Activated CD4-positive, alpha-beta T cell treated with anti-CD3 and anti-CD28 coated beads for 48 hours (primary cell): ENCODE data around the gene GJB2.
A peak's percentile ranks its signal among the peaks of the same experiment; 100 is the strongest.

Experiments
- DNase-seq: peaks from one replicate; pipeline ENCODE4 v3.0.0-alpha.2; 2020

The GJB2 gene

DNA sequence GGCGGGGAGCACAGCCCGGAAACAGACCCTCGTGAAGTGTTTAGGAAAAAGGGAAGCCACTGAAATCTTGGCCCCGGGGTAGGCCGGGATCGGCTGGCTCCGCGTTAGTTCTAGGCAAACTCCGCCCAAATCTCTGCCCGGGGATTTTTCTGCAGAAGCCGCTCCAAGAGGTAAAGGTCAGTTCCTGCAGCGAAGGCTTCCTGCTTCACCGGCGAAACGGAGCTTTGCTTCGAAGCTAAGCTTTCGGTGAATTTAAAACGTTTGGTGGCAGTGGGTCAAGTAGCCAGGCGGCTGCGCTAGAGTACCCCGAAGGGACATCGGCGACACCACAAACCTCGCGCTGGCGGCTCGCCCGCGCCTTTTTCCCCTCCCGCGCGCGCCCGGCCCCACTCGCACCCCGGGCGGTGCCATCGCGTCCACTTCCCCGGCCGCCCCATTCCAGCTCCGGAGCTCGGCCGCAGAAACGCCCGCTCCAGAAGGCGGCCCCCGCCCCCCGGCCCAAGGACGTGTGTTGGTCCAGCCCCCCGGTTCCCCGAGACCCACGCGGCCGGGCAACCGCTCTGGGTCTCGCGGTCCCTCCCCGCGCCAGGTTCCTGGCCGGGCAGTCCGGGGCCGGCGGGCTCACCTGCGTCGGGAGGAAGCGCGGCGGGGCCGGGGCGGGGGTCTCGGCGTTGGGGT, 441 bp downstream of the GJB2 start:
- peak; percentile 34 for DNase-seq

DNA sequence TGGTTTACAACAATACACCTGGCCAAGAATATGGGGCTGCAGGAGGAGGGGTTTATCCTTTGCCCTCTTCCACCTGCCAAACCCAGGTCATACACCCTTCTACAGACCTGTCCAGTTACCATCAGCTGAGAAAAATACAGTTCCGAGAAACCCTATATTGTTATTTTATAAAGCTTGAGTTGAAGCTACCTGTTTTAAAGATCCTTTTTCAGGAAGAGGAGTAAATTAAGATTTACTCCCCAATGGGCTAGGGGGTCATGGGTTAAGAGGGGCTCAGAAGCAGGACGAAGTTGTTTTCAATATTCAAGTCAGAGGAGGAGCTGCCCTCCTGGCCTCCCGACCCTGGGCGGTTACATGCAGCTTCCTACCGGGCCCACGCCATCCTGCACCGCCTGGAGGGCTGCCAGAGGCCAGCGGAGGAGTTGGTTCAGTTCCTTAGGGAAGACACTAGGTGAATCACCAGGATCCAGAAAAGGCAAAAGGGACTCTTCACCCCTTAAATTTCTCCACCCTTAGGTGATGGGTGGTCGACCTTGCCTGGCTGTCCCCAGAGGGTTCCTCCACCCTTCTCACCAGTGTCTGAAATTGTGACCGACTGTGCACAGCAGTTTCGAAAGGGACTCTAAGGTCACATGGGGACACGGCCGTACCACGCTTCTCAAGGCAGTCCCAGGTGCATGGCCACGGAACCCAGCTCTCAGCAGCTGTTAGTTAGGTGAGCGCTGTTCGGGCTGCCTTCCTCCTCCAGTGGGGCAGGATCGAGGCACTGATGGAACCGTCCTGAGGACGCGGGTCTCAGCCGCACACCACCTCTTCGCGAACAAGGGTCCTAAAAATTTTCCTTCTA, 1.2 kb downstream of the GJB2 start:
- DNase-seq, result no peak

DNA sequence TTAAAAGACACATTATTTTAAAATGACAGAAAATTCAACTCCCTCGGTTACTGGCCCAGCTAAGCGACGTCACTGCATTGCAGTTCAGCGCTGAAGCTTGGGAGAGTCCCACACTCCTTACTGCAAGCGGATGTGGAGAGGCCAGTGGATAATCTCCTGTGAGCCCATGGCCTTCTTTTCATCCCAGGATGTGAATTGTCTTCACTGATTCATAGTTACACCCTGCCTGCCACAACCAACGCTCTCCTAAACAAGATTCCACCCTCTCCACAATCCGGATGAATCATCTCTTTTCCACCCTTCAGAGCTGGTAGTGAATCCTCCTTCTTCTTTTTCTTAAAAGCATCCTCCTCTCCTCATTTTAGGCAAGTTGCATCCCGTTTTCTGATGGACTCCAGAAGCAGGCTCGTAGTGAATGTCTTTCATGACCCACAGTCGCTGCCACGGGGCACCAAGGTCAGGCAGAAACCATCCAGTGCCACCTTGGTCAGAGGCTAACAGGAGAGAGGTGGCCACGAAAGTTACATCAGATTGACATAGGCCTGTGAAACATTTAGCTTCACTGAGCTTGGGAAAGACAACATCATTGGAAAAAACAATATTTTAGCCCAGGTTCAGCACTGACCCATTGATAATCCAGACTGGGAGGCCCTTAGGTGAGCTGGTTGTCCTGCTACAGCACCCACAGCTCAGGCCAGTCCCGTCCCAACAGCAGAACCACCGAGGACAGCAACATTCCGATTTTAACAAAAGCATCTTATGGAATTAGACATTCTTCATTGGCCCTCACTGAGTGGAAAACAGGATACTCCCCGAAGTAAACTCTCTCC, 2.0 kb downstream of the GJB2 start:
- no peak for DNase-seq

DNA sequence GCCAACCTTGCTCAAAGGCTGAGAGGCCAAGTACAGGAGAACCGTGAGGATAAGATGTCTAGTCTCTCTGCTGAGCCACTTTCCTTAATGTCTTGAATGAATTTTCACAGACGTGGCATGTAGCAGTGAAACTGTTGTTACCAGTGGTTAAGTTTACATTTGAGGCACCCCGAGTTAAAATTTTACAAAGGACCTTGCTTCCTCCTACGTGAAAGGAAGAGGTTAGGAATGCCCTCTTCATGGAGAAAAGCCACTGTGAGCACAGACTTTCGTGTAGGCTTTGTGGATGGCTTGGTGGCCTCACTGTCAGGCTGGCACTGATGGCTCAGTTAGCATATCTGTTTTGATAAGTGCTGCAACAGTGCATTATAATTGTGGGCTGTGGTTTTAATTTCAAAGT, 2.7 kb downstream of the GJB2 start:
- no peak for DNase-seq

DNA sequence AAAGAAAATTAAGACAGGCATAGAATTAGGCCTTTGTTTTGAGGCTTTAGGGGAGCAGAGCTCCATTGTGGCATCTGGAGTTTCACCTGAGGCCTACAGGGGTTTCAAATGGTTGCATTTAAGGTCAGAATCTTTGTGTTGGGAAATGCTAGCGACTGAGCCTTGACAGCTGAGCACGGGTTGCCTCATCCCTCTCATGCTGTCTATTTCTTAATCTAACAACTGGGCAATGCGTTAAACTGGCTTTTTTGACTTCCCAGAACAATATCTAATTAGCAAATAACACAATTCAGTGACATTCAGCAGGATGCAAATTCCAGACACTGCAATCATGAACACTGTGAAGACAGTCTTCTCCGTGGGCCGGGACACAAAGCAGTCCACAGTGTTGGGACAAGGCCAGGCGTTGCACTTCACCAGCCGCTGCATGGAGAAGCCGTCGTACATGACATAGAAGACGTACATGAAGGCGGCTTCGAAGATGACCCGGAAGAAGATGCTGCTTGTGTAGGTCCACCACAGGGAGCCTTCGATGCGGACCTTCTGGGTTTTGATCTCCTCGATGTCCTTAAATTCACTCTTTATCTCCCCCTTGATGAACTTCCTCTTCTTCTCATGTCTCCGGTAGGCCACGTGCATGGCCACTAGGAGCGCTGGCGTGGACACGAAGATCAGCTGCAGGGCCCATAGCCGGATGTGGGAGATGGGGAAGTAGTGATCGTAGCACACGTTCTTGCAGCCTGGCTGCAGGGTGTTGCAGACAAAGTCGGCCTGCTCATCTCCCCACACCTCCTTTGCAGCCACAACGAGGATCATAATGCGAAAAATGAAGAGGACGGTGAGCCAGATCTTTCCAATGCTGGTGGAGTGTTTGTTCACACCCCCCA, 3.8 kb downstream of the GJB2 start:
- DNase-seq, result peak; percentile 32

DNA sequence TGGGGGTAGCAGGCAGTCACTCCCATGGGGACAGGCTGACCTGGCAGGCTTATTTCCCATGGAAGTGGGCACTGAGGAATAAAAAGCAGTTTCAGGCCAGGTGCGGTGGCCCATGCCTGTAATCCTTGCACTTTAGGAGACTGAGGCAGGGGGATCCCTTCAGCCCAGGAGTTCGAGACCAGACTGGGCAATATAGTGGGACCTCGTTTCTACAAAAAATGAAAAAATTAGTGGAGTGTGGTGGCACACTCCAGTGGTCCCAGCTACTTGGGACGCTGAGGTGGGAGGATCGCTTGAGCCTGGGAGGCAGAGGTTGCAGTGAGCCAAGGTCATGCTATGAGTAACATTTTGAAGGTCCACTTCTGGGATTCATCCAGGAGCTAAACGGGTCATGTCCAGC, 6.0 kb downstream of the GJB2 start:
- DNase-seq, result no peak

DNA sequence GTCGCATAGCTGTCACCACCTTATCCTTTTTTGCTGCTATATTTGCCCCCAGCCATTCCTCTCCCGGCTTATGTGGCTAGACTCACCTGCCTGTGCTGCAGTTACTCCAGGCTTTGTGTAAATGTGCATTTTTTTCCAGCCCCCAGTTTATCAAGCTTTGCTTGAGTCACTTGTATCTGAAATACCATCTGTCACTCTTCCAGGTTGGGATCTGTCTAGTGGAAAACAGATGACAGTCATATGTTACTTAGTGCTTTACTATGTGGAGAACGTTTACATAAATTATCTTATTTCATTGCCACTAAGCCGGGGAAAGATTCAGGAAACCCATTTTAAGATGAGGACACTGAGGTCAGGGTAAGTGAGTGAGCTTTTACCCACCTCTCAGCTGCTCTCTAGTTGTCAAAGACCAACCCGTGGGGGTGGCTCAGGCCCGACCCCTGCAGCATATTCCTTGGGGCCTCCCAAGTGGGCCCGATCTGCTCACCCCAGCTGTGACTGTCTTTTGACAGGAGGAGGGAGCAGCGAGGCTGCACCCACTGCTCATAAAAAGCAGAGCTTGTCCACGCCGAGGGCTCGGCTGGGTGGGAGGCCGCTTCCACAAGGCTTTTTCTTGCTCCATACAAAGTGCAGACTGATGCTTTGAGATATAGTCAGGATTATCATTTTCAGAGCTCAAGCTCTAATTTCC, 7.2 kb downstream of the GJB2 start:
- DNase-seq, result no peak

DNA sequence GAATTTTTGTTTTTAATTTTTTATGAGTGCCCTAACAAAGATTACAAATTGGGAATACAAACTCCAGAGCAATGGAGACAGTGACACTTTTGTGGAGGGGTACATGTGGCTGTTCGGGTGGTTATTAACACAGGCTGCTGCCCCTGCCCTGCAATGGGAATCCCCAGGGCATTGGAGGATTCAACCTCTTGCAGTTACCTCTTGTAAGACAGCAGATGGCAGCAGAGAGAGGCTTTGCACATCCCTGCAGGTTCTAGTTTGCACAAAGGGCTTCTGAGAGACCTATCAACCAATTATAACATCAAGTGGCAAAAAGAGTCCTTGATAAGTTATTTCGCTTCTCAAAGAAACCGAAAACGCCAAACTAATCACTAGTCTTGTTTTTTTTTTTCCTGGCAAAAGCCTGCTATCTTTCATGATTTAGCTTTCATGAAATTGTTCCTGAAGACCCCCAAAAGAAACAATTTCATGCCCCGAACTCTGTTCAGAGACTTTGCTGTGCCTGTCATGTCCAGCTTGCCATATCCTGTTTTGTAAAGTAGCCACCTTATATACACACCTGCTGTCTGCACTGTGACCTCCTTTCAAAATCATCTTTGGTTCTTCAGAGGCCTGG, 10.4 kb downstream of the GJB2 start:
- peak; percentile 64 for DNase-seq

DNA sequence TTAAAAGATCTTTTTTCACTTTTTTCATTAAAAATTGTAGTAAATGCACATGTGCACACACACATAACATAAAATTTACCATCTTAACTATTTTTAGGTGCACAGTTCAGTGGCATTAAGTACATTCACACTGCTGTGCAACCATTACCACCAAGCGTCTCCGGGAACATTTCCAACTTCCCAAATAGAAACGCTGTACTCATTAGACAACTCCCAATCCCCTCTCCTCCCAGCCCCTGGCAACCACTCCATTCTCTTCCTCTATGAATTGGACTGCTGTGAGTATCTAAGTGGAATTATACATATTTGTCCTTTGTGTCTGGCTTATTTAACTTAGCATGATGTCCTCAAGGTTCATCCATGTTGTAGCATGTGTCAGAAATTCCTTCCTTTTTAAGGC, 11.6 kb downstream of the GJB2 start:
- no peak for DNase-seq

DNA sequence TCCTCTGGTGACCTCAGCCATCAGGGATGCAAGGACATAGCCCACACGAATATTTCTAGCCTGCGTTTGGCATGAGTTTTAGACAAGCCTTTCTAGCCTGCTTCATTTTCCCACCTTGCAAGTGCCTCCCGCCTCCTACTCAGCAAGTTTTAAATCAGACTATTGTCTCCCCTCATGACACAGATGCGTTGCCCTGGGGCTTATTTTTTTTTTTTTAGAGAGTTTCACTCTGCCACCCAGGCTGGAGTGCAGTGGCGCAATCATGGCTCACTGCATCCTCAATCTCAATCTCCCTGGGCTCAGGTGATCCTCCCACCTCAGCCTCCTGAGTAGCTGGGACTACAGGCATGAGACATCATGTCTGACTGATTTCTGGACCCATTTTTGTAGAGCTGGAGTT, 14.6 kb downstream of the GJB2 start:
- no peak for DNase-seq

DNA sequence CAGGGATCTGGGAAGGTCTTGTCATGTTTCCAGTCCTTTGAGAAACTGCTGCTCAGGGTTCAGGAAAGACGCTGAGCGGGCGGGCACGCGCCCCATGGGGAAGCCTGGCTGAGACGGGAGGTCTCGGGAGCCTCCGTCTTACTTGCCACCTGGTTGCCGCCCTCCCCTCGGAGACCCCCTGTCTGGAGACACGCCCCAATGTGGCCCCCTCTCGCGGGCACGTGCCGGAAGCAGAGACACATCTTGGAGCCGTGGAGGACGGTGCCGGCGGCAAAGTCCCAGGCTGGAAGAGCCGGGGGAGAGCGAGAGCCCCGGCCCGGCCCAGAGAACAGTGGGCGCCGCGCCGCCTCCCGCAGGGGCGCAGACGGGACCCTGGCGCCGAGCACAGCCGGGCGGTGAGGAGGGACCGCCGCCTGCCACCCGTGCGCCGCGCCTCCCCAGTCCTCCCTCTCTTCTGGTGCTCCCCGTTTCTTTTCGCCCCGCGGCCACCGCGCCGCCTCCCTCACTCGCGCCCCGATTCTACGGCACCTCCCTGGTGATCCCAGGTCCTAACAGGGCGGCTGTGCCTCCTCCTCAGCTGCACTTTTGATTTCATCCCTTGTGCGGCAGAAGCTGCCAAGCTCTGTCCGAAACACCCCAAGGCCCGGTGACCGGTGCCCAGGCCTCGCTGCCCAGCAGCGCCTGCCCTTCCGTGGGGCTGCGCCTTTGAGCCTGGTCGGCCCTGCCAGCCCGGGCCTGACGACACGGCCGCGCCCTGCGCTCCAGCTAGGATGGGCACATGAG, 15.5 kb downstream of the GJB2 start:
- no peak for DNase-seq

DNA sequence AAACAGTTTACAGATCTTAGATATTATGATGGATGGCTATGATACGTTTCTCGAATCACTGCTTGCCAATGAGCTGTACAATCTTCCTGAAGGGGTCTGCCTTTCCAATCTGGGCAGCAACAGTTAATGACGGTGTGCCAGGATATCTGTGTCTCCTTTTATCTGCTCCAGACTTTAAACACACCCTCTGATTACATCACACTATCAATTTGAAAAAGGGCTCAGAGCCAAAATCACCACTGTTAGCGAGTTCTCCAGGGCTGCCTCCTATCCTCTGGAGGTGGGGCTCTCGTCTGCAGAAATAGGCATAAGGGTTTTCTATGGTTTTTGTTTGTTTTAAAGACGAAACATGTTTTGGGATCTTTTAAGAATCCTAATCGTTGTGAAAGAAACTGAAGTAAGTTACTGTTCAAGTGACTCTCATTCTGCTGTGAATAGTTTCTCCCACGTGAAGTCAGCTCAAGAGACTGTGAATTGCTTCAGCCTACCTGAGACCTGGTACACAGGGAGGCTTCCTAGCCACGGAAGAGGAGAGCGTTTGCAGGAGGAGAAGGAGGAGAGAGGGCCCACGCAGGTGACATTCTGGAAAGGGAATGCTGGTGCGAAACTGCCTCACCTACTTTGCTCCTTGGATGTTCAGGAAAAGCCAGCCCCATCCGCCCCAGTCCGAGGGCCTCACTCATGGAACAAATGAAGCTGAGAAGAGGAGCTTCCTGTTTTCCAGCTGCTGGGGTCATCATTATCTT, 16.7 kb downstream of the GJB2 start:
- no peak for DNase-seq

DNA sequence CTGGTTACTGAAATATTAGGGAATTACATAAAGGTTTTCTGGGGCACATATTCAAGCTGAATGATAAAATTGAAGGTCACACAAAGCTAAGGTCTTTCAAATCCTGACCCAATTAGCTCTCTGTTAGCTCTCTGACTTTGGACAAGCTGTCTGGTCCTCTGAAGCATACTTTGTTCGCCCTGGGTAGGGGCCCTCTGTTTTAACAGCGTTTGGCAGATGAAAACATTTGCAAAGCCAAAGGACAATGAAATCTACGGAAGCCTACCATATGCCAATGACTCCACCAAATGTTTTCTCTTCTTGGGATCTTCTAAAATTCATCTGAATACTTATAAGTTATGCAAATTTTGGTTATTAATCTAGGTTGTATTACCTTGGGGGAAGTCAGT, 17.3 kb downstream of the GJB2 start:
- DNase-seq, result no peak

DNA sequence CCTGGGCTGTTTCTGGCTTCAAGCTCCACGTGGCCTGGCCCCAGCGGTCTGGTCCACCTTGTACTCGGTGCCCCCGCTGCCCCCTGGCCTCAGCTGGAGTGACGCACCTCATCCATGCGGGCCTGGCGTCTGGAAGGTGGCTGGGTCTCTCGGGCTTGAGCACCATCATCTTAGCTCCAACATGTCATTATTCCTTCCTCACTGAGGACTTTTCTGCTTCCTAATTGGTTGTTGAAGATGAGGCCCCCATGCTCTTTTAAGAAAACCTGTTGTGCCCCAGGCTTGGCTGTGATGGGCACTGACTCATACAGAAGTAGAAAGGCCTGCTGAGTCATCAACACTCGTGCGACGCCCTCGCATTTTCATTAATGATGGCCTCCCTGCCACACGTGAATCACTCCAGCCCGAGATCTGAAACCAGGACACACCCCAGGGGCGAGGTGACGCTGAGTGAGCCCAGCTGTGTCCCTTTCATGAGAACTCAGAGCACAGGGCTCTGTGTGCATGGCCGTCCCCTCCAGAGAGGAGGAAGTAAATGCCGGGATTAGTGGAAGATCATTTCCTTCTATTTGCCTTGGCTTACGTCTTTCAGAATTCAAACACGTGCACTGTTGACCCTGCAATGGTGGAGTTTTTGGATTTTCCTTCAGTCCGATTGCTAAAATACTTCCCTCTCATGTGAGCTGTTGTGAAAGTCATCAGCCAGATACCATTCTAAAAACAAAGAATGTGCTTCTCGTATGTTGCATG, 17.9 kb downstream of the GJB2 start:
- peak; percentile 85 for DNase-seq

DNA sequence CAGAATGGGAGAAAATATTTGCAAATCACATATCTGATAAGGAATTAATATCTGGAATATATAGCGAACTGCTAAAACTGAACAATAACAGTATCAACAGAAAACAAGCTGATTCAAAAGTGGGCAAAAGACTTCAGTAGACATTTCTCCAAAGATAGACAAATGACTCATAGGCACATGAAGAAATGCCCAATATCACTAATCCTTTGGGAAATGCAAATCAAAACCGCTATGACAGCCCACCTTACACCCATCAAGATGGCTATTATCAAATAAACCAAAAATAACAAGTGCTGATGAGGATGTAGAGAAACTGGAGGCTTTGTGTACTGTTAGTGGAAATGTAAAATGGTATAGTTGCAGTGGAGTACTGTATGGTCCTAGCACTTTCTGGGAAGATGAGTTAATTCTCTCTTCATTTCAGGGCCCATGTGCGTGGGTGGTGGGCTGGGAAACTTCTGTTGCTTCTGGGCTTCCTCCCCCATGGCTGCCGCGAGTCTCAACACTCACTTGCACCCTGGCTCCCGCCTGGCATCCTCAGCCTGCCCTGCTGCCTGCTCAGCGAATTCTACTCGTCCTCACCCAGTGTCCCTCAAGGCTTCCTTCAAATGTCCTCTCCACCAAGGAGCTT, 19.5 kb downstream of the GJB2 start:
- peak; percentile 28 for DNase-seq

DNA sequence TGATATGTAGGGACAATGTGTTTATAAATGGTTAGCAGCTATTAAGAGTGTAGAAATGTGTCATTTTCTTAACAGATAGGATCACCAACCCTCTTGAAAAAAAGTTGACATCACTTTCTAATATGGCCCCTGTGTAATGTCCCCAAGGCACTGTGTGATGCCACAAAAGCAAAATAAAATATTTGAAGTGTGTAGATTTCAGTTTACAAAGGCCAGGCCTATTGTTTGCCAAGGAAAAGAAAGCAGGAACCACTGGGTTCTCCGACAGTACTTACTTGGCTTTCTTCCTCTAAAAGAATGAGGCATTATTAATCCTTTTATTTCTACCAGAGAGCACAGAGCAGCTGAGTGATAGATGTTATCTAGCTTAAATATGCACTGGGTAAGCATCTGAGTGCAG, 21.4 kb downstream of the GJB2 start:
- no peak for DNase-seq

DNA sequence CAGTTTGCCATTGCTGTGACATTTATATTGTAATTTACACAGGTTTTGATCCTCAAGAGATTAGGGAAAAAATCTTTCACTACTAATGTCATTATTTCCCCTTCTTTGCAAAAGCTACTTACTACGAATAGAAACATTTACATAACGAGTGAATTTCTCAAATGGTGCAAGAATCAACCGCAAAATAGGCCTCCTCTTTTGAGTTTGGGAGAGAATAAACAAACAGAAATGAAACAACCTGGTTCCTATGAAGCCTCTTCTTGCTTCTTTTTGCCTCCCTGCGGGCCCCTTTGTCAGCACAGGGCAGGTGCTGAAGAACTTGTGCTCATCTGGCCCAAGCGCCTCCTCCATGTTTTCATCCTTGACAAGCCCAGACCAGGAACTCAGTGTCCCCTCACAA, 21.8 kb downstream of the GJB2 start:
- no peak for DNase-seq

DNA sequence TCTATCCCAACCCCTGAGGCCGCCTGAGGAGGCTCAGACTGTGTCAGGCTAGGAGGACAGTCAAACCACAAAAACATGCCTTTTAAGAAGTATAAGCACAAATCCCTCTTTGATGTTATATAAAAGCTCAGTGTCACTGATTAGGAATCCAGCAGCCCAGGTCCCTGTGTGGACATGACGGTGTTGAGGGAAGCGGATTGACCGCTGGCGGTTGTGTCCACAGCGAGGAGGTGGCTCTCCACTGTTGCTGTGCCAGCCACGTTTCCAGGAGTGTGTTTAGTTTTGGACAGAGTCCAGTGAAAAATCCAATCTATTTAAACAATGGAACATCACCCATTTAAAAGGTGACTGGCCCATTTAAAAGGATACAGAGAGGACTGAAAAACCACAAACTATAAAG, 24.3 kb downstream of the GJB2 start:
- DNase-seq, result no peak
